T-helper 2 cell treated with Interferon-gamma antibody and Interleukin-4, amounts not matched to agents 100 ng/mL and 5 ng/mL, for 36 hours (primary cell): ENCODE measurements around the gene AFMID. TPM values are rescaled to one million over a fixed set of nuclear protein-coding genes. Genes with fewer than 3 reads are reported as not detected.
"Not testable (repeated sequence)": the region's sequence is repeated elsewhere in the genome, so short reads cannot be mapped to it uniquely, and the experiment has no call there.

Source experiments
- intact Hi-C: fragments of 100-400 bp; cut with micrococcal nuclease; formaldehyde crosslinking; loops from one replicate; pipeline ENCODE4 v1.15.1; 2023
- total RNA-seq: library from RNA; stranded (reverse); gene quantifications from 2 replicates; pipeline ENCODE4 v1.2.3, GENCODE V29; 2022

AFMID gene
- total RNA-seq, 1 donor from 2014 or later, result 16.3 TPM

- intact Hi-C loops, result loop anchor here (1.0 kb wide), 1 partner anchor 74 kb away; no protein-coding TSS in a partner anchor
These were observed 27.5 kb downstream of the AFMID start for GRCh38 chr17:78214706-78215061.

DNA sequence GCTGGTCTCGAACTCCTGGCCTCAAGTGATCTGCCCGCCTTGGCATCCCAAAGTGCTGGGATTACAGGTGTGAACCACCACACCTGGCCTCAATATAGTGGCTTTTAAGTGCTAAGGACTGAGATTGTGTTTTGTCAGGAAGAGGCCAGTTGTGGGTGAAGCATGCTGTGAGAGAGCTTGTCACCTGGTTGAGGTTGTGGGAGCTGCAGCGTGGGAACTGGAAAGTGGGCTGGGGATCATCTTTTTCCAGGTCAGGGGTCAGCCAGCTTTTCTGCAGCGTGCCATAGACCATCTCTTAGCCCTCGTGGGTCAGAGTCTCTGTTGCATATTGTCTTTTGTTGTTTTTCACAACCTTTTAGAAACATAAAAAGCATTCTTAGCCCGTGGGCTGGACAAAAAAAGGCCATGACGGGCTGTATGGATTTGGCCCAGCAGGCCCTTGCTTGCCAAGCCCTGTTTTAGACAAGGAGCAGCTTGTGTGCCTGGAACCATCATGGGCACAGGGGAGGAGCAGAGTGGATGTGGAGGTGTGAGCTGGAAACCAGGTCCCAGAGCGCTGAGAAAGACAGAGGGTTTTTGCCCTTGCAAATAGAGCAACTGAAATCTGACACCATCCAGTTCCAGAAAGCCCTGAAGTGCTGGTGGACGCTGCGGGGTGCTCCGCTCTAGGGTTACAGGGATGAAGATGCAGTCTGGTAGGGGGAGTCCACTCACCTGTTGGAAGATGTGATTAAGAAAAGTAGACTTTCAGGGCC, 32.4 kb downstream of the AFMID start:
- intact Hi-C loops, result no loop called here

DNA sequence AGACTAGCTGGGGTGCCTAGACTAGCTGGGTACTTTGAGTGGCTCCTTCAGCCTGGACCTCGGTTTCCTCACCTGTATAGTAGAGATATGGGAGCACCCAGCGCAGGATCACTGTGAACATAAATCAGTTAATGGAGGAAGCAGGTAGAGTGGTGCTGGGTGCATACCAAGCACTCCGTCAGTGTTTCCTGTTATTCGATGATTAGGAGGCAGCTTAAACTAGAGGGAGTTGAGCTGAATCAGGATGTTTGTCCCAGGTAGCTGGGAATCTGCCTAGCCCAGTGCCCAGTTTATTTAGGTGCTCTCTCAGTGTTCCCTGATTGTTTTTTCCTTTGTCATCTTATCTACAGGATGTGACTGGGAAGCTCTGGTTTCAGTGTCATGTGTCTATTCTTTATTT, 35.9 kb downstream of the AFMID start:
- intact Hi-C loops, result no loop called here

DNA sequence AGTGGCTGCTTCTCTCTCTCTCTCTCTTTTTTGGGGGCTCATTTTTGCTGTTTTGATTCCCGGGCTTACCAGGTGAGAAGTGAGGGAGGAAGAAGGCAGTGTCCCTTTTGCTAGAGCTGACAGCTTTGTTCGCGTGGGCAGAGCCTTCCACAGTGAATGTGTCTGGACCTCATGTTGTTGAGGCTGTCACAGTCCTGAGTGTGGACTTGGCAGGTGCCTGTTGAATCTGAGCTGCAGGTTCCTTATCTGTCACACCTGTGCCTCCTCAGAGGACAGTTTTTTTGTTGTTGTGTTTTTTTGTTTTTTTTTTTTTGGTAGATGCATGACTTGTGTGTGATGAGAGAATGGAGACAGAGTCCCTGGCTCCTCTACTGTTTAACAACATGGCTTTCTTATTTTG, 36.6 kb downstream of the AFMID start:
- intact Hi-C loops, result no loop called here

GRCh38 chr17:78224231-78225087, 37.3 kb downstream of the AFMID start:
- intact Hi-C loops, result no loop called here

- intact Hi-C loops, result no loop called here
These were observed 38.1 kb downstream of the AFMID start for GRCh38 chr17:78225088-78225865.

- intact Hi-C loops, result no loop called here
These were observed 39.0 kb downstream of the AFMID start for GRCh38 chr17:78226055-78226758.

GRCh38 chr17:78226759-78227454, 39.7 kb downstream of the AFMID start:
- intact Hi-C loops, result no loop called here

DNA sequence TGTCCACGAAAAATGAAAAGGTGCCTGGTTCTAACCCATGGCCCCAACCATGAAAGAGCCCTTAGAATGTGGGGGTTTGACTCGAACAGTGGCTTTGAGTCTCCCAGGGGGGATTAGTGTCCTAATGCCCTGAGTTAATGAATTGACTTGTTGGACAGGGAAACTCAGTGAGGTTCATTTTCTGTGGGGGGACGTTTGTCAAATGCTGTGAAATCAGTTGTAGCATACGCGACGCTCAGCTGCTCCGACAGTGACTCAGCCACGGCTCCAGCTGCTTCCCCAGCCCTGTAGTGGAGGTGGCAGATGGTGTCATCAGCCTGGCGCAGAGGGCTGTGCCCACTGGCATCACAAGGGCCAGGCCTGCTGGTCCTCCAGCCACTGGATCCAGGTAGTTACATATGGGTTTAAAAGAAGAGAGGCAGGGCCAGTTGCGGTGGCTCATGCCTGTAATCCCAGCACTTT, 40.3 kb downstream of the AFMID start:
- intact Hi-C loops, result no loop called here

- intact Hi-C loops, result no loop called here
These were observed 41.0 kb downstream of the AFMID start for GRCh38 chr17:78228176-78228575.

DNA sequence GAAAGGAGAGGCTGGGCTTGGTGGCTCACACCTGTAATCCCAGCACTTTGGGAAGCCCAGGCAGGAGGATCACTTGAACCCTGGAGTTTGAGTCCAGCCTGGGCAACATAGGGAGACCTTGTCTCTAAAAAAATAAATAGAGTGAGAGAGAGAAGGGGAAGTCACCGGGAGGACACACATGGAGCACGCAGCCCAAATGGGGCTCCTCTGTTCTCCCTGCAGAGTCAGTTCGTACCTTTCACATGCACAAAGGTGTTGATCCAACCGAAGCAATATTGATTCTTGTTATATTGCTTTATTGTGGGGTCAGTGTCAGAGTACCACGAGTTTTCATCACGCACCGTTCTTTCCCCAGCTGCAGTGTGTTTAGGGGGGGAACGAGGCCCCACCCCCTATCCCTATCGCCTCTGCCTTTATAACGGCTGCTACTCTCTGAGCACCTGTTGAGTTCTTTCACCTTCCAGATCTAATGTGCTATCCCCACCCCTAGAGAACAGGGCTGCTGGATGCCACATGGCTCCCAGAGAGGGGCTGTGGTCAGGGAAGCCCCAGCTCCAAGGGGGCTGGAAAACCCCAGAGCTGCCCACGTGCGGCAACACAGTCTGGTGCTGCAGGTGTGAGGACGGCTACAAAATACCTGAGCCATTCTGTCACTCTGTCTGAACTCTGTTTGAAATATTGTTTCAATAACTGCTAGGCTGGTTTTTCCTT, 43.2 kb downstream of the AFMID start:
- intact Hi-C loops, result no loop called here

GRCh38 chr17:78230996-78231935, 44.1 kb downstream of the AFMID start, which contains the start of gene TMEM235:
Gene TMEM235 (plus strand): TSS chr17:78231631. CDS start chr17:78232024, 393 bp downstream.
- intact Hi-C loops, result no loop called here

DNA sequence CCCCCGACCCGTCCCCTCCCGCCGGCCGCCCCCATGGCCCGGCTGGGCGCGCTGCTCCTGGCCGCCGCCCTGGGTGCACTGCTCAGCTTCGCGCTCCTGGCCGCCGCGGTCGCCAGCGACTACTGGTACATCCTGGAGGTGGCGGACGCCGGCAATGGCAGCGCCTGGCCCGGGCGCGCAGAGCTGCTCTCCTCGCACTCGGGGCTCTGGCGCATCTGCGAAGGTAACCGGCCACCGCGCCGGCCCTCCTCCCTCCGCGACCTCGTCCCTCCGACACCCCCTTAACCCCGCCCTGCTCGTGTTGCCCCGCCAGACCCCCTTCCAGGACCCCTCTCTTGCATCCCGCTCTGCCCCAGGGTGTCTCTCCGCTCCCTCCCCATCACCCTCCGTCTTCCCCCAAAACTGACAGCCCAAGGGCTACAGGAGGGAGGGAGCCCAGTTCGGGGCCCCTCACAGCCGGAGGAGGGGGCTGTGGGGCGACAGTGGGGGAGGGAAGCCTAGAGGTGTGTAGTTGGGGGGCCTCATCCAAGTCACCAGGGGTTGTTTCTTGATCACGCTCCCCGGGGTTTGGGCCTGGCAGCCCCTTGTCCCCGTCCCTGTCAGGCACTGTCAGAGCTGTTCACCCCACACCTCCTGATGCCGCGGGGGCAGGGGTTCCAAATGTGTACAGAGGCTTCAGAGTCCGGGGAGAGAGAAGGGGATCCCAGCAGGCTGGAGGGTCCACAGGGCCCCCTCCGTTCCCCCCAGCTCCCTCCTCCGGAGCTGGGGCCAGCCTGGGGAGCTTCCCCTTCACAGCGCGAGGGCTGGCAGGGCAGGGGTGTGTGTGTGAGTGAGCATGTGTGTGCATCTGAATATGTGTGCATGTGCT, 45.1 kb downstream of the AFMID start:
- intact Hi-C loops, result no loop called here

- intact Hi-C loops, result no loop called here
These were observed 45.7 kb downstream of the AFMID start for GRCh38 chr17:78232859-78233173.

- intact Hi-C loops, result no loop called here
These were observed 46.5 kb downstream of the AFMID start for GRCh38 chr17:78233678-78234077.

GRCh38 chr17:78234261-78234865, 47.2 kb downstream of the AFMID start:
- intact Hi-C loops, result no loop called here

- intact Hi-C loops, result not testable (repeated sequence)
These were observed 47.9 kb downstream of the AFMID start for GRCh38 chr17:78235022-78235421.
